WTC11 (cell line): Measurements from ENCODE around the gene MAPK9. TPM values are rescaled to one million over a fixed set of nuclear protein-coding genes. Genes with fewer than 3 reads are reported as not detected.

Experiments used
- EMX1 ChIP-seq: fragments of 250-450 bp; sonication (Bioruptor Pico); IDR thresholded peaks from 2 replicates; pipeline ENCODE4 v1.8.0; 2021; ENCODE audit warnings: mild to moderate bottlenecking
- FOXK1 ChIP-seq: sonication (generic); formaldehyde crosslinking; IDR thresholded peaks from 2 replicates; pipeline ENCODE4 v1.8.0; 2022; ENCODE audit warnings: mild to moderate bottlenecking, moderate library complexity, missing genetic modification reagents
- MXD4 ChIP-seq: fragments of 250-450 bp; sonication (Bioruptor Pico); IDR thresholded peaks from 2 replicates; pipeline ENCODE4 v1.8.0; 2021; ENCODE audit warnings: mild to moderate bottlenecking, moderate library complexity, borderline replicate concordance
- TEAD1 ChIP-seq: sonication (generic); formaldehyde crosslinking; IDR thresholded peaks from 2 replicates; pipeline ENCODE4 v1.8.0; 2022; ENCODE audit warnings: mild to moderate bottlenecking, missing genetic modification reagents
- ZNF263 ChIP-seq: sonication (generic); formaldehyde crosslinking; IDR thresholded peaks from 2 replicates; pipeline ENCODE4 v1.8.1; 2022; ENCODE audit warnings: low read depth, mild to moderate bottlenecking, moderate library complexity, missing genetic modification reagents
- ZNF416 ChIP-seq: fragments of 250-450 bp; sonication (Bioruptor Pico); IDR thresholded peaks from 2 replicates; pipeline ENCODE4 v1.9.0; 2021; ENCODE audit warnings: mild to moderate bottlenecking, inconsistent platforms
- total RNA-seq: library from RNA; stranded (reverse); gene quantifications from 3 replicates; pipeline ENCODE4 v1.2.3, GENCODE V29; 2021
- TF ChIP-seq, protein P1 (sequence below): sonication (generic); formaldehyde crosslinking; IDR thresholded peaks from 2 replicates; pipeline ENCODE4 v1.8.1; 2023; ENCODE audit warnings: mild to moderate bottlenecking, missing genetic modification reagents, moderate library complexity
- TF ChIP-seq, protein P2 (sequence below): sonication (generic); formaldehyde crosslinking; IDR thresholded peaks from 2 replicates; pipeline ENCODE4 v1.8.1; 2022; ENCODE audit warnings: missing genetic modification reagents, borderline replicate concordance
- TF ChIP-seq, protein P3 (sequence below): sonication (generic); formaldehyde crosslinking; IDR thresholded peaks from 2 replicates; pipeline ENCODE4 v1.8.0; 2022; ENCODE audit warnings: mild to moderate bottlenecking, missing genetic modification reagents
- TF ChIP-seq, protein P4 (sequence below): sonication (generic); formaldehyde crosslinking; IDR thresholded peaks from 2 replicates; pipeline ENCODE4 v1.8.0; 2022; ENCODE audit warnings: mild to moderate bottlenecking, missing genetic modification reagents
- TF ChIP-seq, protein P5 (sequence below): sonication (generic); formaldehyde crosslinking; IDR thresholded peaks from 2 replicates; pipeline ENCODE4 v1.8.1; 2023; ENCODE audit warnings: mild to moderate bottlenecking, missing genetic modification reagents, borderline replicate concordance
- TF ChIP-seq, protein P6 (sequence below): sonication (generic); formaldehyde crosslinking; conservative IDR thresholded peaks from 2 replicates; pipeline ENCODE4 v1.8.1; 2023; ENCODE audit warnings: mild to moderate bottlenecking, low read depth, missing genetic modification reagents, moderate library complexity
- TF ChIP-seq, protein P7 (sequence below): sonication (generic); formaldehyde crosslinking; IDR thresholded peaks from 2 replicates; pipeline ENCODE4 v1.8.0; 2023; ENCODE audit warnings: mild to moderate bottlenecking, missing genetic modification reagents

MAPK9 gene
- total RNA-seq, 1 experiment from 2014 or later: 42.9 TPM

DNA sequence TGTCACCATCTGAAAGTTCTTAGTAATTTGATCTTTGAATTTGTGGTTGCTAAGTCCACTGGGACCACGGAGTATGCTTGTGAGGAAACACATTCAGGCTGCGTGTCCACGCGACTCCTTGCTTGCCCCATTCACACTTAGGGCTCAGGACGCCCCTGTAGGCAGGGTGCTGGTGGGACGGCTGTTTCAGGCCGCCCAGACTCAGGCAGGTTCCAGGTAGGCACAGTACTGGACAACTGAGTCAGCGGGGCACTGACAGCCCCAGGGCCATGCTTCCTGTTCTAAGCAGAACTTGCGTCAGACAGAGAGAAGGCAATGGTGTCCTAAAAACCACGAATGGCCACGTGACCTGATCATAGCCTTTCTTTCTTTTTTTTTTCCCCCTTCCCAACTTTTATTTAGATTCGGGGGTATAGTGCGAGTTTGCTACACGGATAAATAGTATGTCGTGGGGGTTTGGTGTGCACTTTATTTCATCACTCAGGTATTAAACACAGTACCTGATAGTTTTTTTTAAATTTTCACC is 75.2 kb downstream of the MAPK9 start (continued):
- no peak for TF ChIP-seq ZNF416
- TF ChIP-seq ZNF263 (CRISPR knock-in tag): no peak
- TF ChIP-seq, protein P1, sequence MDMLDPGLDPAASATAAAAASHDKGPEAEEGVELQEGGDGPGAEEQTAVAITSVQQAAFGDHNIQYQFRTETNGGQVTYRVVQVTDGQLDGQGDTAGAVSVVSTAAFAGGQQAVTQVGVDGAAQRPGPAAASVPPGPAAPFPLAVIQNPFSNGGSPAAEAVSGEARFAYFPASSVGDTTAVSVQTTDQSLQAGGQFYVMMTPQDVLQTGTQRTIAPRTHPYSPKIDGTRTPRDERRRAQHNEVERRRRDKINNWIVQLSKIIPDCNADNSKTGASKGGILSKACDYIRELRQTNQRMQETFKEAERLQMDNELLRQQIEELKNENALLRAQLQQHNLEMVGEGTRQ (CRISPR knock-in tag): no peak
- TF ChIP-seq, protein P2, sequence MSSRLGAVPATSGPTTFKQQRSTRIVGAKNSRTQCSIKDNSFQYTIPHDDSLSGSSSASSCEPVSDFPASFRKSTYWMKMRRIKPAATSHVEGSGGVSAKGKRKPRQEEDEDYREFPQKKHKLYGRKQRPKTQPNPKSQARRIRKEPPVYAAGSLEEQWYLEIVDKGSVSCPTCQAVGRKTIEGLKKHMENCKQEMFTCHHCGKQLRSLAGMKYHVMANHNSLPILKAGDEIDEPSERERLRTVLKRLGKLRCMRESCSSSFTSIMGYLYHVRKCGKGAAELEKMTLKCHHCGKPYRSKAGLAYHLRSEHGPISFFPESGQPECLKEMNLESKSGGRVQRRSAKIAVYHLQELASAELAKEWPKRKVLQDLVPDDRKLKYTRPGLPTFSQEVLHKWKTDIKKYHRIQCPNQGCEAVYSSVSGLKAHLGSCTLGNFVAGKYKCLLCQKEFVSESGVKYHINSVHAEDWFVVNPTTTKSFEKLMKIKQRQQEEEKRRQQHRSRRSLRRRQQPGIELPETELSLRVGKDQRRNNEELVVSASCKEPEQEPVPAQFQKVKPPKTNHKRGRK: no peak
- TF ChIP-seq TEAD1 (CRISPR knock-in tag): no peak
- TF ChIP-seq, protein P3, sequence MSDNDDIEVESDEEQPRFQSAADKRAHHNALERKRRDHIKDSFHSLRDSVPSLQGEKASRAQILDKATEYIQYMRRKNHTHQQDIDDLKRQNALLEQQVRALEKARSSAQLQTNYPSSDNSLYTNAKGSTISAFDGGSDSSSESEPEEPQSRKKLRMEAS (CRISPR knock-in tag): no peak
- TF ChIP-seq, protein P4, sequence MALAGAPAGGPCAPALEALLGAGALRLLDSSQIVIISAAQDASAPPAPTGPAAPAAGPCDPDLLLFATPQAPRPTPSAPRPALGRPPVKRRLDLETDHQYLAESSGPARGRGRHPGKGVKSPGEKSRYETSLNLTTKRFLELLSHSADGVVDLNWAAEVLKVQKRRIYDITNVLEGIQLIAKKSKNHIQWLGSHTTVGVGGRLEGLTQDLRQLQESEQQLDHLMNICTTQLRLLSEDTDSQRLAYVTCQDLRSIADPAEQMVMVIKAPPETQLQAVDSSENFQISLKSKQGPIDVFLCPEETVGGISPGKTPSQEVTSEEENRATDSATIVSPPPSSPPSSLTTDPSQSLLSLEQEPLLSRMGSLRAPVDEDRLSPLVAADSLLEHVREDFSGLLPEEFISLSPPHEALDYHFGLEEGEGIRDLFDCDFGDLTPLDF (CRISPR knock-in tag): no peak
- TF ChIP-seq, protein P5, sequence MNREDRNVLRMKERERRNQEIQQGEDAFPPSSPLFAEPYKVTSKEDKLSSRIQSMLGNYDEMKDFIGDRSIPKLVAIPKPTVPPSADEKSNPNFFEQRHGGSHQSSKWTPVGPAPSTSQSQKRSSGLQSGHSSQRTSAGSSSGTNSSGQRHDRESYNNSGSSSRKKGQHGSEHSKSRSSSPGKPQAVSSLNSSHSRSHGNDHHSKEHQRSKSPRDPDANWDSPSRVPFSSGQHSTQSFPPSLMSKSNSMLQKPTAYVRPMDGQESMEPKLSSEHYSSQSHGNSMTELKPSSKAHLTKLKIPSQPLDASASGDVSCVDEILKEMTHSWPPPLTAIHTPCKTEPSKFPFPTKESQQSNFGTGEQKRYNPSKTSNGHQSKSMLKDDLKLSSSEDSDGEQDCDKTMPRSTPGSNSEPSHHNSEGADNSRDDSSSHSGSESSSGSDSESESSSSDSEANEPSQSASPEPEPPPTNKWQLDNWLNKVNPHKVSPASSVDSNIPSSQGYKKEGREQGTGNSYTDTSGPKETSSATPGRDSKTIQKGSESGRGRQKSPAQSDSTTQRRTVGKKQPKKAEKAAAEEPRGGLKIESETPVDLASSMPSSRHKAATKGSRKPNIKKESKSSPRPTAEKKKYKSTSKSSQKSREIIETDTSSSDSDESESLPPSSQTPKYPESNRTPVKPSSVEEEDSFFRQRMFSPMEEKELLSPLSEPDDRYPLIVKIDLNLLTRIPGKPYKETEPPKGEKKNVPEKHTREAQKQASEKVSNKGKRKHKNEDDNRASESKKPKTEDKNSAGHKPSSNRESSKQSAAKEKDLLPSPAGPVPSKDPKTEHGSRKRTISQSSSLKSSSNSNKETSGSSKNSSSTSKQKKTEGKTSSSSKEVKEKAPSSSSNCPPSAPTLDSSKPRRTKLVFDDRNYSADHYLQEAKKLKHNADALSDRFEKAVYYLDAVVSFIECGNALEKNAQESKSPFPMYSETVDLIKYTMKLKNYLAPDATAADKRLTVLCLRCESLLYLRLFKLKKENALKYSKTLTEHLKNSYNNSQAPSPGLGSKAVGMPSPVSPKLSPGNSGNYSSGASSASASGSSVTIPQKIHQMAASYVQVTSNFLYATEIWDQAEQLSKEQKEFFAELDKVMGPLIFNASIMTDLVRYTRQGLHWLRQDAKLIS (CRISPR knock-in tag): no peak
- TF ChIP-seq, protein P6, sequence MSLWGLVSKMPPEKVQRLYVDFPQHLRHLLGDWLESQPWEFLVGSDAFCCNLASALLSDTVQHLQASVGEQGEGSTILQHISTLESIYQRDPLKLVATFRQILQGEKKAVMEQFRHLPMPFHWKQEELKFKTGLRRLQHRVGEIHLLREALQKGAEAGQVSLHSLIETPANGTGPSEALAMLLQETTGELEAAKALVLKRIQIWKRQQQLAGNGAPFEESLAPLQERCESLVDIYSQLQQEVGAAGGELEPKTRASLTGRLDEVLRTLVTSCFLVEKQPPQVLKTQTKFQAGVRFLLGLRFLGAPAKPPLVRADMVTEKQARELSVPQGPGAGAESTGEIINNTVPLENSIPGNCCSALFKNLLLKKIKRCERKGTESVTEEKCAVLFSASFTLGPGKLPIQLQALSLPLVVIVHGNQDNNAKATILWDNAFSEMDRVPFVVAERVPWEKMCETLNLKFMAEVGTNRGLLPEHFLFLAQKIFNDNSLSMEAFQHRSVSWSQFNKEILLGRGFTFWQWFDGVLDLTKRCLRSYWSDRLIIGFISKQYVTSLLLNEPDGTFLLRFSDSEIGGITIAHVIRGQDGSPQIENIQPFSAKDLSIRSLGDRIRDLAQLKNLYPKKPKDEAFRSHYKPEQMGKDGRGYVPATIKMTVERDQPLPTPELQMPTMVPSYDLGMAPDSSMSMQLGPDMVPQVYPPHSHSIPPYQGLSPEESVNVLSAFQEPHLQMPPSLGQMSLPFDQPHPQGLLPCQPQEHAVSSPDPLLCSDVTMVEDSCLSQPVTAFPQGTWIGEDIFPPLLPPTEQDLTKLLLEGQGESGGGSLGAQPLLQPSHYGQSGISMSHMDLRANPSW (CRISPR knock-in tag): no peak
- TF ChIP-seq FOXK1 (CRISPR knock-in tag): no peak
- TF ChIP-seq, protein P7, sequence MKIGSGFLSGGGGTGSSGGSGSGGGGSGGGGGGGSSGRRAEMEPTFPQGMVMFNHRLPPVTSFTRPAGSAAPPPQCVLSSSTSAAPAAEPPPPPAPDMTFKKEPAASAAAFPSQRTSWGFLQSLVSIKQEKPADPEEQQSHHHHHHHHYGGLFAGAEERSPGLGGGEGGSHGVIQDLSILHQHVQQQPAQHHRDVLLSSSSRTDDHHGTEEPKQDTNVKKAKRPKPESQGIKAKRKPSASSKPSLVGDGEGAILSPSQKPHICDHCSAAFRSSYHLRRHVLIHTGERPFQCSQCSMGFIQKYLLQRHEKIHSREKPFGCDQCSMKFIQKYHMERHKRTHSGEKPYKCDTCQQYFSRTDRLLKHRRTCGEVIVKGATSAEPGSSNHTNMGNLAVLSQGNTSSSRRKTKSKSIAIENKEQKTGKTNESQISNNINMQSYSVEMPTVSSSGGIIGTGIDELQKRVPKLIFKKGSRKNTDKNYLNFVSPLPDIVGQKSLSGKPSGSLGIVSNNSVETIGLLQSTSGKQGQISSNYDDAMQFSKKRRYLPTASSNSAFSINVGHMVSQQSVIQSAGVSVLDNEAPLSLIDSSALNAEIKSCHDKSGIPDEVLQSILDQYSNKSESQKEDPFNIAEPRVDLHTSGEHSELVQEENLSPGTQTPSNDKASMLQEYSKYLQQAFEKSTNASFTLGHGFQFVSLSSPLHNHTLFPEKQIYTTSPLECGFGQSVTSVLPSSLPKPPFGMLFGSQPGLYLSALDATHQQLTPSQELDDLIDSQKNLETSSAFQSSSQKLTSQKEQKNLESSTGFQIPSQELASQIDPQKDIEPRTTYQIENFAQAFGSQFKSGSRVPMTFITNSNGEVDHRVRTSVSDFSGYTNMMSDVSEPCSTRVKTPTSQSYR: no peak
- no peak for TF ChIP-seq EMX1 (CRISPR knock-in tag)
- no peak for TF ChIP-seq MXD4
- TF ChIP-seq, all 79 proteins: peak for 0
